ENCODE measurements around the gene FAM50B. TPM values are rescaled to one million over a fixed set of nuclear protein-coding genes. Genes with fewer than 3 reads are reported as not detected.

Gene FAM50B
- total RNA-seq, 1 donor from 2014 or later: 8.1 TPM

DNA sequence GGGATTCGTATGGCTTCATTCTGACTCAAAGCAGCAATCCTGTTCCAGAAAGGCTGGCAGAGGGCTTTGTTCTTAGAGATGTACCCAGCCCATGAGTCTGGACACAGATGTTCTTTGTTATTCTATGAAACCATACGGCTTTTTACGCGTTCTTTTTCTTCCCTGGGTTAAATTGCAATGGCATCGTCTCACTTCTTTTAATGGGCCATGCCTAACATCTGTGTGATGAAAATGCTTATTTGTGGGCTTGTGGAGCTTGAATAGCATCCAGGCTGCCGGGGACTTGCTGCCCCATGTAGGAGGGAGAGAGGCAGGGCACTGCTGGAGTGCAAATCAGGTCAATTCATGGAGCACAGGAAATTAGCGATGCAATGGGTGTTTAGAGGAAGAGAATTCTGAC lies 19.4 kb downstream of the FAM50B start:
- TF ChIP-seq, protein P1, sequence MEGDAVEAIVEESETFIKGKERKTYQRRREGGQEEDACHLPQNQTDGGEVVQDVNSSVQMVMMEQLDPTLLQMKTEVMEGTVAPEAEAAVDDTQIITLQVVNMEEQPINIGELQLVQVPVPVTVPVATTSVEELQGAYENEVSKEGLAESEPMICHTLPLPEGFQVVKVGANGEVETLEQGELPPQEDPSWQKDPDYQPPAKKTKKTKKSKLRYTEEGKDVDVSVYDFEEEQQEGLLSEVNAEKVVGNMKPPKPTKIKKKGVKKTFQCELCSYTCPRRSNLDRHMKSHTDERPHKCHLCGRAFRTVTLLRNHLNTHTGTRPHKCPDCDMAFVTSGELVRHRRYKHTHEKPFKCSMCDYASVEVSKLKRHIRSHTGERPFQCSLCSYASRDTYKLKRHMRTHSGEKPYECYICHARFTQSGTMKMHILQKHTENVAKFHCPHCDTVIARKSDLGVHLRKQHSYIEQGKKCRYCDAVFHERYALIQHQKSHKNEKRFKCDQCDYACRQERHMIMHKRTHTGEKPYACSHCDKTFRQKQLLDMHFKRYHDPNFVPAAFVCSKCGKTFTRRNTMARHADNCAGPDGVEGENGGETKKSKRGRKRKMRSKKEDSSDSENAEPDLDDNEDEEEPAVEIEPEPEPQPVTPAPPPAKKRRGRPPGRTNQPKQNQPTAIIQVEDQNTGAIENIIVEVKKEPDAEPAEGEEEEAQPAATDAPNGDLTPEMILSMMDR (IDR thresholded peaks at IDR 0.05): no peak
- Histone ChIP-seq H3K4me3 (no peak overlapping the region), H3K27me3 (no peaks in the 10 kb centered on the region), H3K27ac (peak overlapping the region; percentile 39 to 41), H3K36me3 (no peaks in the 10 kb centered on the region), H3K9me3 (no peaks in the 10 kb centered on the region), H3K4me1 (peaks cover 0 to 7% of the 10 kb centered on the region in 2 donors)
- DNase-seq (ENCODE audit: low spot score in 2 of 2): no peak
- intact Hi-C loops (cut with DNase I): no loop called here

DNA sequence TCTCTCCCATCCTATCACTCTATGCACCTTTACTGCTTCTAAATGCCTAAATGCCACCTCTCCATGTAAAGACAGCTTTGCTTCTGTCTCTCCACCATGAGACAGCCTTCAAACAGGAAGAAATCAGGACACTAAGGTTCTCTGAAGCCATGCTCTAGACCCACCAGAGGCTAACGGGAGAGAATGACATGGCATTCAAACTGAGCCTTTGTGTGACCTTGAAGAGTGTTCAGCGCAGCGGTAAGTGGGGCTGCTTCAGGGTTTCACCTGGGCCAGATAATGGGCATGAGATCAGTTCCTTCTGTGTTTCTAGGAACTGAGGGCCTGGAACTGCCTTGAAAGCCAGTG lies 20.1 kb downstream of the FAM50B start:
- intact Hi-C loops (cut with DNase I): no loop called here
- no peaks in the 10 kb centered on the region for H3K36me3 ChIP-seq
- no peaks in the 10 kb centered on the region for H3K27me3 ChIP-seq
- no peak for DNase-seq (ENCODE audit: low spot score in 2 of 2)
- no peak overlapping the region for H3K4me3 ChIP-seq
- no peaks in the 10 kb centered on the region for H3K9me3 ChIP-seq
- peak overlapping the region in 1 of 2 donors; percentile 39 for H3K27ac ChIP-seq
- TF ChIP-seq, protein P1 (IDR thresholded peaks at IDR 0.05): no peak
- peaks cover 0 to 7% of the 10 kb centered on the region in 2 donors for H3K4me1 ChIP-seq

DNA sequence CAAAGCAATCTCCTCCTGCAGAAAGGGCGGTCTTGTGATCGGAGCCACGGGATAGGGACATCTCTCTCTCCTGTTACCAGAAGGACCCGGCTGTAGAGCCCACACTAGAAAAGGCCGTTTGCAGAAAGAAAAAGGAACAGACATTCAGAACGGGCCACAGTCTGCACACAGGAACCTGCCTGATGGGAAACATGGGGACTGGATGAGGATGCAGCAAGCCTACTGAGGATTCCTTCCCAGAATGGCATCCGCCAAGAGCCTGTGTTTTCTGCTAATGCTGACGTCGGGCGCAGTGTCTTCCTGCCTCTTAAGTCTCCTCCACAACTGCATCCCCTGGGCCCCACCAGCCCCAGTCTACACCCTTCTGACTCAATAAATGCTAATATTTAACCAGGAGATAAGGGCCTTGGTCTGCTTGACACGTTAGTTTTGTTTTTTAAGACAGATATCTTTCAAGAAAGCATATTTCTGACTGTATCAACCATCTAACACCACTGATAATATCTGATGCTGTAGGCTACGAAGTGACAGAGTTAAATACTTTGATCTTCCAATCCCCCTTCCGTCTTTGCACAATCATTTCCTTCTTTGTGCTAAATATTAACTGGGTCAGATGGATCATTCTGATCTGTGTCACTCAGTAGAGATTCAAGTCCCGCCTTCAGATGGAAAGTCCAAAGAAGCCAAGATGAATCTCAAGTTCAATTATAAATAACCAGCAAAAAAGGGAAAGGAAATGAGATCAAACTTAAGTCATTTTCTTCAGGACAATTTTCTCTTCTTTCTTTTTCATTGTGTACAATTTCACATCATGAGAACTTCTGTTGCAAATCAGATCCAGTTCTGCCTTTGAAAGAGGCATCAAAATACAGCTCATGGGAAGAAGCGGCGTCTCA lies 20.7 kb downstream of the FAM50B start:
- H3K4me3 ChIP-seq: no peak overlapping the region
- H3K27ac ChIP-seq: no peak overlapping the region
- no peaks in the 10 kb centered on the region for H3K9me3 ChIP-seq
- TF ChIP-seq, protein P1 (IDR thresholded peaks at IDR 0.05): no peak
- H3K27me3 ChIP-seq: no peaks in the 10 kb centered on the region
- peaks cover 0 to 7% of the 10 kb centered on the region in 2 donors for H3K4me1 ChIP-seq
- intact Hi-C loops (cut with DNase I): no loop called here
- no peaks in the 10 kb centered on the region for H3K36me3 ChIP-seq
- DNase-seq (ENCODE audit: low spot score in 2 of 2): no peak

DNA sequence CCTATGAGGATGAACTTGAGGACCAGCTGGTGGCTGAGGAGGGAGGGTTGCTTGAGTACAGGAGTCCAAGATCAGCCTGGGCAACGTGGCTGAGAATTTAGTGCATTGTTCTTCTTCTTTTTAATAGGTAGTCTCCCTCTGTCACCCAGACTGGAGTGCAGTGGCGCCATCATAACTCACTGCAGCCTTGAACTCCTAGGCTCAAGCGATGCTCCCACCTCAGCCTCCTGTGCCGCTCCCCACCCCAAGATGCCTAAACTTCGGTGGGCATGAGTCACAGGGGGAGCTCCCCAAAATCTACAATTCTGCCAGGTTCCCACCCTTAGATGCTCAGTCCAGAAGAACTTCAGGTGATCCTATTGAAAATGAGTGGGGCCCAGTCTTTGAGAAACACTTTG lies 21.4 kb downstream of the FAM50B start:
- DNase-seq (ENCODE audit: low spot score in 2 of 2): peak in 1 of 2 donors; percentile 39
- Histone ChIP-seq H3K9me3 (no peaks in the 10 kb centered on the region), H3K27ac (no peak overlapping the region), H3K4me3 (no peak overlapping the region), H3K4me1 (peaks cover 0 to 7% of the 10 kb centered on the region in 2 donors), H3K36me3 (no peaks in the 10 kb centered on the region), H3K27me3 (no peaks in the 10 kb centered on the region)
- intact Hi-C loops (cut with DNase I): no loop called here
- TF ChIP-seq, protein P1 (IDR thresholded peaks at IDR 0.05): no peak

GRCh38 chr6:3871515-3871914 lies 22.3 kb downstream of the FAM50B start:
- H3K36me3 ChIP-seq: no peaks in the 10 kb centered on the region
- intact Hi-C loops (cut with DNase I): no loop called here
- peaks cover 0 to 7% of the 10 kb centered on the region in 2 donors for H3K4me1 ChIP-seq

More at GRCh38 chr6:3871515-3871914, 22.3 kb downstream of the FAM50B start:
- Histone ChIP-seq H3K27ac (no peak overlapping the region), H3K27me3 (no peaks in the 10 kb centered on the region), H3K4me3 (no peak overlapping the region), H3K9me3 (no peaks in the 10 kb centered on the region)
- TF ChIP-seq, protein P1 (IDR thresholded peaks at IDR 0.05): no peak
- DNase-seq (ENCODE audit: low spot score in 2 of 2): peak in 1 of 2 donors; percentile 21
